PC-3 (cell line): Measurements from ENCODE around the gene GIPC3. TPM values are rescaled to one million over a fixed set of nuclear protein-coding genes. Genes with fewer than 3 reads are reported as not detected.

ENCODE experiments used
- ATAC-seq: fragments of 200-7000 bp; cut with Tn5 transposase; 2 replicates; pipeline ENCODE4 v1.9.1; 2020; ENCODE audit warnings: mild to moderate bottlenecking, moderate library complexity
- BruUV-seq: library from RNA; stranded (reverse); fragments of 400-500 nt; replicated peaks from 2 replicates; lab custom pipeline; 2021; lab: Mats Ljungman, UMichigan
- CTCF ChIA-PET: fragments of 300-600 bp; sonication (Branson Sonifier 250); formaldehyde crosslinking; loops from one replicate; lab custom pipeline; 2022; ENCODE audit warnings: antibody characterized with exemption; lab: Charles Lee
- POLR2A ChIA-PET: fragments of 300-600 bp; sonication (Branson Sonifier 250); formaldehyde crosslinking; loops from one replicate; lab custom pipeline; 2022; ENCODE audit warnings: antibody characterized with exemption; ENCODE audit not compliant: unreplicated experiment; lab: Charles Lee
- DNase-seq: peaks from one replicate; pipeline ENCODE4 v3.0.0-alpha.2; 2015
- H2AFZ ChIP-seq: fragments of 300-600 bp; sonication (generic); 2 replicates; pipeline ENCODE4 v1.6.0; 2016; ENCODE audit warnings: antibody characterized with exemption, low read length
- H3F3A ChIP-seq: fragments of 300-600 bp; sonication (generic); one replicate; pipeline ENCODE4 v1.6.0; 2017; ENCODE audit warnings: antibody characterized with exemption, low read length, control low read depth, mild to moderate bottlenecking; ENCODE audit not compliant: unreplicated experiment
- H3K27ac ChIP-seq: fragments of 300-600 bp; sonication (generic); 2 replicates; pipeline ENCODE4 v1.5.1; 2016; ENCODE audit warnings: mild to moderate bottlenecking, low read length
- H3K27me3 ChIP-seq: fragments of 300-600 bp; sonication (generic); 2 replicates; pipeline ENCODE4 v1.6.1; 2016; ENCODE audit warnings: low read length, mixed read lengths
- H3K36me3 ChIP-seq: fragments of 300-600 bp; sonication (generic); 2 replicates; pipeline ENCODE4 v1.6.1; 2016; ENCODE audit warnings: low read depth, mixed run types, low read length, mixed read lengths
- H3K4me1 ChIP-seq: fragments of 300-600 bp; sonication (generic); 2 replicates; pipeline ENCODE4 v1.5.1; 2016; ENCODE audit warnings: low read length; ENCODE audit not compliant: insufficient read depth
- H3K4me2 ChIP-seq: fragments of 300-600 bp; sonication (generic); 2 replicates; pipeline ENCODE4 v1.6.0; 2016; ENCODE audit warnings: low read length
- H3K4me3 ChIP-seq: fragments of 300-600 bp; sonication (generic); 2 replicates; pipeline ENCODE4 v1.5.1; 2016; ENCODE audit warnings: mild to moderate bottlenecking, low read length, mixed read lengths
- H3K79me2 ChIP-seq: fragments of 300-600 bp; sonication (generic); 2 replicates; pipeline ENCODE4 v1.6.1; 2017; ENCODE audit warnings: low read length, mixed read lengths
- H3K9ac ChIP-seq: fragments of 300-600 bp; sonication (generic); 2 replicates; pipeline ENCODE4 v1.6.0; 2016; ENCODE audit warnings: mild to moderate bottlenecking, low read length
- H3K9me2 ChIP-seq: fragments of 300-600 bp; sonication (generic); replicated peaks from 2 replicates; pipeline ENCODE4 v1.6.1; 2016; ENCODE audit warnings: mixed run types, low read length, mixed read lengths
- H3K9me3 ChIP-seq: fragments of 300-600 bp; sonication (generic); 2 replicates; pipeline ENCODE4 v1.6.1; 2016; ENCODE audit warnings: low read length, mixed read lengths
- H4K20me1 ChIP-seq: fragments of 300-600 bp; sonication (generic); 2 replicates; pipeline ENCODE4 v1.6.1; 2016; ENCODE audit warnings: low read length, mixed read lengths
- EZH2 ChIP-seq: fragments of 300-600 bp; sonication (generic); IDR thresholded peaks from one replicate; pipeline ENCODE4 v1.6.1; 2017; ENCODE audit warnings: antibody characterized with exemption, mild to moderate bottlenecking, low read length; ENCODE audit not compliant: unreplicated experiment
- EZH2phosphoT487 ChIP-seq: fragments of 300-600 bp; sonication (generic); IDR thresholded peaks from 2 replicates; pipeline ENCODE4 v1.6.1; 2018; ENCODE audit warnings: mild to moderate bottlenecking, antibody characterized with exemption, low read length, borderline replicate concordance
- intact Hi-C: fragments of 100-400 bp; cut with micrococcal nuclease; formaldehyde crosslinking; loops from 2 replicates; pipeline ENCODE4 v1.9.0; 2023
- total RNA-seq: library from RNA; depleted of rRNA; stranded (reverse); fragments of >200 nt; gene quantifications from 2 replicates; pipeline ENCODE4 v1.2.3, GENCODE V29; 2014
- TF ChIP-seq, protein P1 (sequence below): fragments of 300-600 bp; sonication (generic); conservative IDR thresholded peaks from 2 replicates; pipeline ENCODE4 v1.5.1; 2017; ENCODE audit warnings: antibody characterized with exemption, low read depth, mild to moderate bottlenecking, low read length

GIPC3 gene
- total RNA-seq, 1 experiment from 2014 or later, result 0.18 TPM

DNA sequence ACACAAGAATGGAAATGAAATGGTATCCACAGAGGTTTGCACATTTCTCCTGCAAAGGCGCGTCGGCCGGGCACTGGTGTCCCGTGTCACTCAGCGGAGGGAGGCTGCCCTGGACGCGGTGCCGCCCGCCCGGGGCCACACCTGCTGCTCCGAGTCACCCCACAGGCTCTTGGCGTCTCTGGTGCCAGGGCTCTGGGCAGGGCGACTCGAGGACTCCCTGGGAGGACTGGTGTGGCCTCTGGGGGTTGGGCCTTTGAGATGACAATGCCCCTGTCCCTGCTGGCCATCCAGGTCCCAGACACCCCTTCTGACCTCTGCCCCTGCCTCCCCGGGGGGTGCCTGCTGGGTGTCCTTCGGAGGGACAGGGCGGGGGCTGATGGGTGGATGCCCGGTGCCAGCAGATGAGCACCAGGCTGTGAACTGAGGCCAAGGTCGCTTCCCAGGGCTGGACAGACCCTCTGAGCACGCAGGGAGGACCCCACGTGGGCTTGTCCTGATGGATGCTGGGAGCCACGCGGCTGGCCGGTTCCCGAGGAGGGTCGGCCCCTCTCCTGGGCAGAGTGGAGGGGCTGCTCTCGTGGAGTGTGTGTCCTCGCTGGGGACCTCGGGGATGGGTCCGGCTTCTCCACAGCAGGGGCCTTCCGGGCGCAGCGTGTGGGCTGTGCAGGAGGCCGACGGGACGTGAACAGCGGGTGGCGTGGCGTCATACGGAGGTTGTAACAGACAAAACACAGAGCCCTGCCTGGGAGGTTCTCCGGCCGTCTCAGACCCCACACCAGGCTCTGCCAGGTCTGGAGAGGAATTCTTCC lies 46.0 kb downstream of the GIPC3 start:
- H3K9ac ChIP-seq, result no peak overlapping the region
- H3K9me2 ChIP-seq, result no peaks in the 10 kb centered on the region
- no peak overlapping the region for H3K4me2 ChIP-seq
- H3K27me3 ChIP-seq, result no peaks in the 10 kb centered on the region
- CTCF ChIA-PET, result no interaction called here
- POLR2A ChIA-PET, result no interaction called here
- H3K4me3 ChIP-seq, result no peak overlapping the region
- ATAC-seq (no peak), DNase-seq (no peak)
- H3F3A ChIP-seq, result no peaks in the 10 kb centered on the region
- H3K79me2 ChIP-seq, result peaks cover 2% of the 10 kb centered on the region
- H3K27ac ChIP-seq, result no peak overlapping the region
- TF ChIP-seq EZH2 (no peak), EZH2phosphoT487 (no peak)
- TF ChIP-seq, protein P1, sequence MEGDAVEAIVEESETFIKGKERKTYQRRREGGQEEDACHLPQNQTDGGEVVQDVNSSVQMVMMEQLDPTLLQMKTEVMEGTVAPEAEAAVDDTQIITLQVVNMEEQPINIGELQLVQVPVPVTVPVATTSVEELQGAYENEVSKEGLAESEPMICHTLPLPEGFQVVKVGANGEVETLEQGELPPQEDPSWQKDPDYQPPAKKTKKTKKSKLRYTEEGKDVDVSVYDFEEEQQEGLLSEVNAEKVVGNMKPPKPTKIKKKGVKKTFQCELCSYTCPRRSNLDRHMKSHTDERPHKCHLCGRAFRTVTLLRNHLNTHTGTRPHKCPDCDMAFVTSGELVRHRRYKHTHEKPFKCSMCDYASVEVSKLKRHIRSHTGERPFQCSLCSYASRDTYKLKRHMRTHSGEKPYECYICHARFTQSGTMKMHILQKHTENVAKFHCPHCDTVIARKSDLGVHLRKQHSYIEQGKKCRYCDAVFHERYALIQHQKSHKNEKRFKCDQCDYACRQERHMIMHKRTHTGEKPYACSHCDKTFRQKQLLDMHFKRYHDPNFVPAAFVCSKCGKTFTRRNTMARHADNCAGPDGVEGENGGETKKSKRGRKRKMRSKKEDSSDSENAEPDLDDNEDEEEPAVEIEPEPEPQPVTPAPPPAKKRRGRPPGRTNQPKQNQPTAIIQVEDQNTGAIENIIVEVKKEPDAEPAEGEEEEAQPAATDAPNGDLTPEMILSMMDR, result no peak
- no peaks in the 10 kb centered on the region for H3K4me1 ChIP-seq
- H3K36me3 ChIP-seq, result no peaks in the 10 kb centered on the region
- no peaks in the 10 kb centered on the region for H3K9me3 ChIP-seq
- BruUV-seq, result no TSS peak
- intact Hi-C loops, result no loop called here
- H2AFZ ChIP-seq, result no peak overlapping the region
- H4K20me1 ChIP-seq, result no peaks in the 10 kb centered on the region

DNA sequence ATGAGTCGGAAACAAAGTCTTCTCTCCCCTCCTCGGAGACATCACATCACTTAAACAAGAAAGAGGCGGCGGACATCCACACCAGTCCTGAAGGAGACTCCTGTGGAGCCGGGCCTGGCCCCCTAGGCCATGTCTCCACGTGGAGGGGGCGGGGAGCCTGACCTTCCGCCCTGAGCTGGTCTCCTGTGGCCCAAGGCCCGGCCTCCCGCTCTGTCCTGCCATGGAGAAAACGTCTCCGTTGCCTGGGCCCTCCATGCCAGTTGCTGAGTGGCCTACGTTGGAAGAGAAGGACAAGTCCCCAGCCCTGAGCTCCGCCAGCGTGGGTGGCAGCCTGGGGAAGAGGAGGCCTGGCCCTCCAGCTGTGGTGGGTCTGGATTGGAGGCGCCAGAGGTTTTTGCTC lies 46.8 kb downstream of the GIPC3 start:
- H3K9me3 ChIP-seq, result no peaks in the 10 kb centered on the region
- no peaks in the 10 kb centered on the region for H4K20me1 ChIP-seq
- no peaks in the 10 kb centered on the region for H3F3A ChIP-seq
- TF ChIP-seq EZH2phosphoT487 (no peak), EZH2 (no peak)
- TF ChIP-seq, protein P1, result no peak
- H3K4me3 ChIP-seq, result no peak overlapping the region
- H3K4me1 ChIP-seq, result no peaks in the 10 kb centered on the region
- H3K9ac ChIP-seq, result no peak overlapping the region
- no peak overlapping the region for H3K4me2 ChIP-seq
- no peaks in the 10 kb centered on the region for H3K36me3 ChIP-seq
- no peaks in the 10 kb centered on the region for H3K27me3 ChIP-seq
- no peaks in the 10 kb centered on the region for H3K9me2 ChIP-seq
- no peak overlapping the region for H2AFZ ChIP-seq
- no TSS peak for BruUV-seq
- no peak for DNase-seq
- H3K79me2 ChIP-seq, result no peaks in the 10 kb centered on the region
- POLR2A ChIA-PET, result no interaction called here
- intact Hi-C loops, result no loop called here
- H3K27ac ChIP-seq, result no peak overlapping the region
- CTCF ChIA-PET, result no interaction called here
- no peak for ATAC-seq
